GM19043 (cell line): ENCODE measurements around the gene OR4Q3.
"Not testable (repeated sequence)": the region's sequence is repeated elsewhere in the genome, so short reads cannot be mapped to it uniquely, and the experiment has no call there.

Source experiments
- ATAC-seq: cut with Tn5 transposase; IDR thresholded peaks from one replicate; pipeline ENCODE4 v1.9.1; 2021; ENCODE audit warnings: low read depth; ENCODE audit not compliant: unreplicated experiment

OR4Q3 gene

DNA sequence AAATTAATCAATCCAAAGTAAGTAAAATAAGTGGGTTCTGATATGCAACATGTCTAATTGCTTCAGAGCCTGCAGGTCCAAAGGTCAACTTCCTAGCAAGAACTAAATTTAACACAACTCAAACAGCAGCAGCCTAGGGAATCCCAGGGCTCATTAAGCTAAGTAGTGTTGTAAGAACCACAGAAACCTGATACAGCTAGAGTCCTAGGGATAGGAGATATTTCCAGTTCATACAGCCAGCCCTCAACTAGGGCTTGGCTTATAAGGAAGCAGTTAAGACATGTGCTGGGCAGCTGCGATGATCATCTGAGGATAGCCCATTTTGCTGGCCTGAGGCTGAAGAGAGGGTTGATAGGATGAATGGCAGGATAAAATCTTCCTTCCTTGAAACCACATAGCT is at the start of gene OR4Q3:
OR4Q3 (plus strand) TSS at position 316 of the 400 bp plus-strand sequence.
- ATAC-seq, result no peak

DNA sequence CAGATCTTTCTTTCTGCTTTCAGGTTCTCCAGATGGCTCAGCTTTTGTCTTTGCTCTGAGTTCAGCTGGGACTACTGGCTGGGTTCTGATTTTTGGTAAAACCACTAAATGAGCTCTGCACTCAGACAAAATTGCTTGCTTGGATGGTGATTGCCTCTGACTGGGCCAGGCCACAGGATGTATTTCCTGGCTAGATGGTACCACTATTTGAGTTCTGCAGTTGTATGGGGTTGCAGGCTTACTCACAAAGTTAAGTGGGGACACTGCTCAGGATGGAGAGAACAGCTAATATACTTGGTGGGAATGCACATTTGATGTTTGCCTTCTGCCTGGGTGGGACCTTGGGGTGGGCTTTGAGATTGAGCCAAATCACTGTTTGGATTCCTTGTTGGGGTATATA is 14.0 kb upstream of the OR4Q3 start:
- ATAC-seq, result no peak

DNA sequence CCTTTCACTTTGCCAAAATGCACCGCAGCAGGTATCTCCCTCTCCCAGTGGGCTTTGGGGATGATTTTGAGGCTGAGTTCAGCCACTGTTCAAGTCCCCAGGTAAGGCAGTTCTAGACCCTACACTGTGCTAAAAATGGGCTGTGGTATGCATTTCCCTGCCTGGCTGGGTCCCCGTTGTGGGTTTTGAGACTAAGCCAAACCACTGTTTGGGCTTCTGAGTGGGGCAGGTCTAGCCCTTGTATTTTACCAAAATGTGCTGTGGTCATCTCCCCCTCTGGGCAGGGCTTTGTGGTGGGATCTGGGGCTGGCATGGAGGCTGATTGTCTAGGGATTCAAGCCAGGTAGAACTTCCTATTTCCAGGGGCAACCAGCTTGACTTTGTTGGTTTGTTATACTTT is 13.6 kb upstream of the OR4Q3 start:
- no peak for ATAC-seq

DNA sequence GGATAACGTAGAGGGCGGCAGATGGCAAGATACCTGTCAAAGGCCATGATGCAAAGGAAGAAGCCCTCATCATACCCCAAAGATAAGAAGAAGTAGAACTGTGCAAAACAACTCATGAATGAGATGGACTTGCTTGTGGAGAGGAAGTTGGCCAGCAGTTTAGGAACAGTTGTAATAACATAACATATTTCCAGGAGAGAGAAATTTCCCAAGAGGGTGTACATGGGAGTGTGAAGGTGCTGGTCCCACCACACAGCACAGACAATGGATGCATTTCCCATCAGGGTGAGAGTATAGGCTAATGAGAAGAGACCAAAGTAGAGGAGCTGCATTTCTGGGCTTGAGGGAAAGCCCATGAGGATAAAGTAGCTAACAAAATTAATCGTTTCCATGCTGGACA is 9.5 kb upstream of the OR4Q3 start:
- not testable (repeated sequence) for ATAC-seq

DNA sequence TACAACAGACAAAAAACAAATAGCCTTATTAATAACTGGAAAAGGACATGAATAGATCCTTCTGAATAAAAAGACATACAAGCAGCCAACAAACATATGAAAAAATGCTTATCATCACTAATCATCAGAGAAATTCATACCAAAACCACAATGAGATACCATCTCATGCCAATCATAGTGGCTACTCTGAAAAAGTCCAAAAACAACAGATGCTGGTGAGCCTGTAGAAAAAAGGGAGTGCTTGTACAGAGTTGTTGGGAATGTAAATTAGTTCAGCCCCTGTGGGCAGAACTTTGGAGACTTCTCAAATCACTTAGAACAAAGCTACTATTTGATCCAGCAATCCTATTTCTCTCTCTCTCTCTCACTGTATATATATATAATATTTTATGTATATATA is 8.9 kb downstream of the OR4Q3 start:
- ATAC-seq, result not testable (repeated sequence)

DNA sequence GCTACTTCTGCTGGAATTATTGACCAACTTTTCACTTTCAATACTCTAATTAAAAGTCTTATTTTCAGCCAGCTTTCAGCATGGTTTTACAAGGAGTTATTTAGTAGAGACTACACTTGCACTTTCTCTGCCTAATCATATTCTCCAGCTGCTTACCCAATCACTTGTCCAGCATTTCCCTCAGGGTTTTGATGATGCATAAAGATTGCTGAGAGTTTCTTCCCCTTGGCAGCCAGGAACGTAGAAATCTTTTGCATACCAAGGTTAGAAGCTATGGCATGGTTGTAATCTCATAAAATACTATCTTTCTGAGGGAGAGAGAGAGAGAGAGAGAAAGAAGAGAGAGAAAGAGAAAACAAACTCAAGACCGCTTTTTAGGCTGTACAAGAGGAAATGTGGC is 10.8 kb downstream of the OR4Q3 start:
- ATAC-seq, result no peak

DNA sequence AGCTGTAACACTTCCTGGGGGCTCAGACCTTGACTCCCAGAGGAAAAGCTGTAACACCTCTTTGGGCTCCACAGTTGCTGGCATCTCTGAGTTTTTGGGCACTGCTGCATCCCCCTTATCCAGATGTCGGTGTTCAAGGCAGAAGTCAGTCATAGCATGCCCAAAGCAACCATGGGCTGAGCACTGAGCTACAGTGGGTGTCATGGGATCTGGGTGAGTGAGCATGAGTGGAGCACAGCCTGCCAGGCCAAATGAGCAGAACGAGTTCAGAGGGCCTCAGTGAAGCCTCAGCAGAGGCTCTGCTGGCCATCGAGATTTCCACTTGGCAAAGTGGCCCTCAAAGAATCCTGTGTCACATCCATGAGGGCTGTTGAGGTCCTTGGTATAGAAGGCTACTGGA is 28.1 kb downstream of the OR4Q3 start:
- ATAC-seq, result not testable (repeated sequence)

DNA sequence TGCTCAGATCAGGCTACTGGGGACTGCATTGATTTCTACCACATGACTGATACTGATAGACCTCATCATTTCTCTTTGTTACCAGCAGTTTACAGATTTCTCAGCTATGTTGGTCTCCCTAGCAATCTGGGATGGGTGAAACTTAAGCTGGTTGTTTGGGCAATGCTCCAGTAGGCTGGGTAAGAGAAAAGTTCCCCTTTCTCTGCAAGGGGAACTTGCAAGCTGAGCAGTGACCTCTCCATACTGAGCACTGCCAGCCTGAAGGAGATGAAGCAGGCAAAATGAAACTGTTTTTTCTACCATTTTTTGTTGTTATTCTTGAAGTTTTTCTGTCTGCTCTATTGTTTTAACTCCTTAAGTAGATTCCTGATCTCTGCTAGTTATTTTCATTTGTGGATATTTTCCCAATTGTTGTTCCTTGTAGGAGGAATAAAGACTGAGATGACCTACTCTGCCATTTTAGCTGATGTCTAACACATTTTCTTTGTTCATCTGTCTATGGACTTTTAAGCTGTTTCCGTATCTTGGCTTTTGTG is 28.6 kb downstream of the OR4Q3 start:
- no peak for ATAC-seq

DNA sequence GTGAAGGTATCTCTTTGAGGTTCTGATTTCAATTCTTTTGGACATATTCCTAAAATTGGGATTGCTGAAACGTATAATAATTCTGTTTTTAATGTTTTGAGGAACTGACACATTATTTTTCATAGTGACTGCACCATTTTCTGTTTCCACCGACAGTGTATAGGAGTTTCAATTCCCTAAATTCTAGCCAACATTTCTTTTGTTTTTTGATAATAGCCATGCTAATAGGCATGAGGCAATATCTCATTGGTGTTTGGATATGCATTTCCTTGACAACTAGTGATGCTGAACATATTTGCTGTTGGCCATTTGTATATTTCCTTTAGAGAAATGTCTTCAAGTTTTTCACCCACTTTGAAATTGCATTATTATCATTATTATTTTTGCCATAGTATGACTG is 29.1 kb downstream of the OR4Q3 start:
- ATAC-seq, result not testable (repeated sequence)

DNA sequence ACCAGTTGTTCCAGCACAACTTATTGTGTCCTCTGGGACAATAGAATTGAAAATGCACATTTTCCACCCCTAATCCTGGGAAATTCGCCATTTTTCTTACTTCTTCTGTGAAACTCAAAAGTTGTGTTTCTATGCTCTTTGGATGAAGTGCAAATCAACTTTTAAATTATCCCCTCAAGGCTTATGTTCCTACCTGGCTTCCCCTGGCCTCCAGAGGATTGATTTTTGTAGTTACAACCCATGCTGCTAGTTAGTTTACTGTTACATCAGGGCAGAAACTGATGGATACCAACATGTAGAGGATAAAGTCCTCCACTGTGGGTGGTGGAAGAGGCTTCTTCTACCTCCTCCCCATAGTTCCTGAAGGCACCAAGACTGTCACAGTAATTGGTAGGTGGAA is 29.8 kb downstream of the OR4Q3 start, which contains the start of gene OR4M1:
OR4M1 (plus strand) TSS at position 301 of the 400 bp plus-strand sequence. CDS start 6,819 bp downstream, outside the sequence.
- ATAC-seq, result not testable (repeated sequence)

DNA sequence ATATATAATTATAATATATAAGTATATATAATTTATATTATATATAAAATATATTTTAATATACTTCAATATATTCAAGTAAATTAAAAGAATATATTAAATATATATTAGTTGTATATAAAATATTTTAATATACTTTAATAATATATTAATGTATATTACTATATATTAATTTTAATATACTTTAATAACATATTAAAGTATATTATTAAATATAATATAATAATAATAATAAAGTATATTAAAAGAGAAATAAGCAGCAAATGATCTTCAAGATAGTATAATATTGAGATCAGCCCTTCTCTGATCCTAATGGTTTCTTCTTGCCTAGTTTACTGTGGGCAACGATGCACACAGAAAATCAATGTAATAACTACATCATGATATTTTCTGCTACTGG is 32.2 kb downstream of the OR4Q3 start:
- no peak for ATAC-seq

DNA sequence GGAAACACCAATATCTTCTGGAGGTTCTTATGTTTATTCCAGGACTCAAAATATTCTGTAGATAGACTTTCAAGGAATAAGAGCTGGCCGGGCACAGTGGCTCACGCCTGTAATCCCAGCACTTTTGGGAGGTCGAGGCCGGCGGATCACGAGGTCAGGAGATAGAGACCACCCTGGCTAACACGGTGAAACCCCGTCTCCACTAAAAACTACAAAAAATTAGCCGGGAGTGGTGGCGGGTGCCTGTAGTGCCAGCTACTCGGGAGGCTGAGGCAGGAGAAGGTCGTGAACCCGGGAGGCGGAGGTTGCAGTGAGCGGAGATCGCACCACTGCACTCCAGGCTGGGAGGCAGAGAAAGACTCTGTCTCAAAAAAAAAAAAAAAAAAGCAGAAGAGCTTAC is 42.5 kb downstream of the OR4Q3 start:
- ATAC-seq, result not testable (repeated sequence)

DNA sequence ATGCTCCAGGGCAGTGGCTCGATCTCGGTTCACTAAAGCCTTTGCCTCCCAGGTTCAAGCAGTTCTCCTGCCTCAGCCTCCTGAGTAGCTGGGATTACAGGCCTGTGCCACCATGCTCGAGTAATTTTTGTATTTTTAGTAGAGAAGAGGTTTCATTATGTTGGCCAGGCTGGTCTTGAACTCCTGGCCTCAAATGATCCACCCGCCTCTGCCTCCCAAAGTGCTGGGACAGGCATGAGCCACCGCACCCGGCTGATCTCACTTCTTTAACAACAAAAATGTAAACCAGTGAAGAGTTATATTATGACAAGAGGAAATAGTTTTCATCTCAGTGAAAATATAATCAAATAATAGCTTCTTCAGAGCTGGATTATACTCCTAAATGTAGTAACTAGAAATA is 43.9 kb downstream of the OR4Q3 start:
- not testable (repeated sequence) for ATAC-seq

DNA sequence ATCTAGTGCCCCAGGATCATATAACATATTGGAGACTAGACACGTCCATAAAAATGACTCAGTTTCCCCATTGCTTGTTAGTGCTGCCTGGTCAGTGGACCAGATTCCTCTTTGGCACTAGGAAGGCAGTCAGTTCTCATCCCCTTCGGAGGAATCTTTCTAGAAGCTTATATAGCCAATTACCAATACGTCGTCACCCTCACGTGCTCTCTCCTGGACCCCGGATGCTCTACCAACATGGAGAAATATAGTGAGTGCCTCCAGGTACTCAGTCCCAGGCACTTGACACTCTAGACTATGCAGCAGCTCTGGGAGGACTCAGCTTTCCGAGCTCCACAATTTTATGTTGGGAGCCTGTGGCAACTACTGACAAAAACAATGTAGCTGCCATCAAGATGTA is 44.8 kb downstream of the OR4Q3 start:
- ATAC-seq, result not testable (repeated sequence)

DNA sequence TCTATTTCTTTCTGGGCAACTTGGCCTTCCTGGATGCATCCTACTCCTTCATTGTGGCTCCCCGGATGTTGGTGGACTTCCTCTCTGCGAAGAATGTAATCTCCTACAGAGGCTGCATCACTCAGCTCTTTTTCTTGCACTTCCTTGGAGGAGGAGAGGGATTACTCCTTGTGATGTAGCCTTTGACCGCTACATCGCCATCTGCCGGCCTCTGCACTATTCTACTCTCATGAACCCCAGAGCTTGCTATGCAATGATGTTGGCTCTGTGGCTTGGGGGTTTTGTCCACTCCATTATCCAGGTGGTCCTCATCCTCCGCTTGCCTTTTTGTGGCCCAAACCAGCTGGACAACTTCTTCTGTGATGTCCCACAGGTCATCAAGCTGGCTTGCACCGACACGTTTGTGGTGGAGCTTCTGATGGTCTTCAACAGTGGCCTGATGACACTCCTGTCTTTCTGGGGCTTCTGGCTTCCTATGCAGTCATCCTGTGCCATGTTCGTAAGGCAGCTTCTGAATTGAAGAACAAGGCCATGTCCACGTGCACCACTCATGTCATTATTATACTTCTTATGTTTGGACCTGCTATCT is 53.2 kb downstream of the OR4Q3 start:
- not testable (repeated sequence) for ATAC-seq
